Transverse colon (tissue), 4 donors: ENCODE data around the gene HMGCS1.
"Not testable (repeated sequence)": the region's sequence is repeated elsewhere in the genome, so short reads cannot be mapped to it uniquely, and the experiment has no call there.

ENCODE experiments used
- EP300 ChIP-seq: sonication (generic); formaldehyde crosslinking; IDR thresholded peaks from one replicate; pipeline ENCODE4 v1.6.1; 2017; ENCODE audit warnings: antibody characterized with exemption, low read depth
- POLR2A ChIP-seq: fragments of 450-650 bp; IDR thresholded peaks from one replicate; pipeline ENCODE4 v1.6.1; 2016; ENCODE audit warnings: antibody characterized with exemption, mild to moderate bottlenecking, moderate library complexity
- POLR2AphosphoS5 ChIP-seq, 3 donors: sonication (generic); formaldehyde crosslinking; IDR thresholded peaks; one replicate each; pipeline ENCODE4 v1.6.1; 2016; ENCODE audit warnings: antibody characterized with exemption in 3 of 3
- TF ChIP-seq, protein P1 (sequence below), 5 experiments: fragments of 200-600 bp in 3 of 5; fragments of 450-650 bp in 2 of 5; sonication (generic) in 3 of 5; IDR thresholded peaks; 1 replicate in 2 of 5; 2 replicates in 3 of 5; pipeline ENCODE4 v1.5.1; 2016 to 2017; ENCODE audit warnings: antibody characterized with exemption in 5 of 5, inconsistent platforms in 3 of 5, mild to moderate bottlenecking in 2 of 5, moderate library complexity in 1 of 5

DNA sequence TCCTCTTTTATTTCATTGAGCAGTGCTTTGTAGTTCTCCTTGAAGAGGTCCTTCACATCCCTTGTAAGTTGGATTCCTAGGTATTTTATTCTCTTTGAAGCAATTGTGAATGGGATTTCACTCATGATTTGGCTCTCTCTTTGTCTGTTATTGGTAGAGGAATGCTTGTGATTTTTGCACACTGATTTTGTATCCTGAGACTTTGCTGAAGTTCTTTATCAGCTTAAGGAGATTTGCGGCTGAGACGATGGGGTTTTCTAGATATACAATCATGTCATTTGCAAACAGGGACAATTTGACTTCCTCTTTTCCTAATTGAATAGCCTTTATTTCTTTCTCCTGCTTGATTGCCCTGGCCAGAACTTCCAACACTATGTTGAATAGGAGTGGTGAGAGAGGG, 50.9 kb downstream of the HMGCS1 start:
- TF ChIP-seq, protein P1, sequence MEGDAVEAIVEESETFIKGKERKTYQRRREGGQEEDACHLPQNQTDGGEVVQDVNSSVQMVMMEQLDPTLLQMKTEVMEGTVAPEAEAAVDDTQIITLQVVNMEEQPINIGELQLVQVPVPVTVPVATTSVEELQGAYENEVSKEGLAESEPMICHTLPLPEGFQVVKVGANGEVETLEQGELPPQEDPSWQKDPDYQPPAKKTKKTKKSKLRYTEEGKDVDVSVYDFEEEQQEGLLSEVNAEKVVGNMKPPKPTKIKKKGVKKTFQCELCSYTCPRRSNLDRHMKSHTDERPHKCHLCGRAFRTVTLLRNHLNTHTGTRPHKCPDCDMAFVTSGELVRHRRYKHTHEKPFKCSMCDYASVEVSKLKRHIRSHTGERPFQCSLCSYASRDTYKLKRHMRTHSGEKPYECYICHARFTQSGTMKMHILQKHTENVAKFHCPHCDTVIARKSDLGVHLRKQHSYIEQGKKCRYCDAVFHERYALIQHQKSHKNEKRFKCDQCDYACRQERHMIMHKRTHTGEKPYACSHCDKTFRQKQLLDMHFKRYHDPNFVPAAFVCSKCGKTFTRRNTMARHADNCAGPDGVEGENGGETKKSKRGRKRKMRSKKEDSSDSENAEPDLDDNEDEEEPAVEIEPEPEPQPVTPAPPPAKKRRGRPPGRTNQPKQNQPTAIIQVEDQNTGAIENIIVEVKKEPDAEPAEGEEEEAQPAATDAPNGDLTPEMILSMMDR (IDR thresholded peaks at IDR 0.05): not testable (repeated sequence)
- not testable (repeated sequence) for TF ChIP-seq POLR2A; POLR2AphosphoS5 (IDR thresholded peaks at IDR 0.05); EP300
